Measurements from ENCODE around the gene THBS2.

- TF ChIP-seq, protein P1, sequence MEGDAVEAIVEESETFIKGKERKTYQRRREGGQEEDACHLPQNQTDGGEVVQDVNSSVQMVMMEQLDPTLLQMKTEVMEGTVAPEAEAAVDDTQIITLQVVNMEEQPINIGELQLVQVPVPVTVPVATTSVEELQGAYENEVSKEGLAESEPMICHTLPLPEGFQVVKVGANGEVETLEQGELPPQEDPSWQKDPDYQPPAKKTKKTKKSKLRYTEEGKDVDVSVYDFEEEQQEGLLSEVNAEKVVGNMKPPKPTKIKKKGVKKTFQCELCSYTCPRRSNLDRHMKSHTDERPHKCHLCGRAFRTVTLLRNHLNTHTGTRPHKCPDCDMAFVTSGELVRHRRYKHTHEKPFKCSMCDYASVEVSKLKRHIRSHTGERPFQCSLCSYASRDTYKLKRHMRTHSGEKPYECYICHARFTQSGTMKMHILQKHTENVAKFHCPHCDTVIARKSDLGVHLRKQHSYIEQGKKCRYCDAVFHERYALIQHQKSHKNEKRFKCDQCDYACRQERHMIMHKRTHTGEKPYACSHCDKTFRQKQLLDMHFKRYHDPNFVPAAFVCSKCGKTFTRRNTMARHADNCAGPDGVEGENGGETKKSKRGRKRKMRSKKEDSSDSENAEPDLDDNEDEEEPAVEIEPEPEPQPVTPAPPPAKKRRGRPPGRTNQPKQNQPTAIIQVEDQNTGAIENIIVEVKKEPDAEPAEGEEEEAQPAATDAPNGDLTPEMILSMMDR (IDR thresholded peaks at IDR 0.05; ENCODE audit: insufficient read depth, low read length), result no peak
- TF ChIP-seq POLR2AphosphoS5 (IDR thresholded peaks at IDR 0.05; ENCODE audit: low read depth) (no peak), REST (IDR thresholded peaks at IDR 0.05; ENCODE audit: insufficient replicate concordance, low read depth) (no peak), SPI1 (IDR thresholded peaks at IDR 0.05; ENCODE audit: borderline replicate concordance, low read depth) (no peak)
Measured at GRCh38 chr6:169293196-169293595, 39.5 kb upstream of the THBS2 start.

Measured in HL-60 (cell line).